ENCODE measurements around the gene PRICKLE2.

Gene PRICKLE2

DNA sequence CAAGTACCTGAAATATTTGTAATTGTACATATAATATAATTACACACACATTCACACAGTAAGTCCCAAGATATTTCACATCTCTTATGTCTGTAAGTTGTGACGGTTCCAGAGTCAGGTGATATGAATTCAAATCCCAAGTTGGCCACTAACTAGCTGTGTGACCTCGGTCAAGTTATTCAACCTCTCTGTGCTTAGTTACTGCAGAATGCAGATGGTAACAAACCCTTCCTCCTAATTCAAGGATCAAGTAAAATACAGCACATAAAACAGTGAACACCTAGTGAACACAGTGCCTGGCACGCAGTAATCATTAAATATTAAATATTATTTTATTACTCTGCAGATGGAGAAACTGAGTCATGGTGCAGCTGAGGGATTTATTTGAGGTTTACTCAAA lies 6.9 kb downstream of the PRICKLE2 start:
- Histone ChIP-seq H3K27me3 (ENCODE audit: insufficient read depth, low read length) (no peaks in the 10 kb centered on the region), H2BK120ac (ENCODE audit: insufficient read depth, low read length, poor library complexity) (no peak overlapping the region), H4K8ac (ENCODE audit: low read depth, low read length) (no peak overlapping the region), H3K18ac (ENCODE audit: low read length) (no peak overlapping the region), H3K4me2 (ENCODE audit: low read length) (no peak overlapping the region), H2AFZ (ENCODE audit: insufficient read depth, low read length, poor library complexity) (no peak overlapping the region), H3K9me3 (ENCODE audit: insufficient read depth, low read depth, low read length) (no peaks in the 10 kb centered on the region), H3K27ac (ENCODE audit: low read depth, low read length) (no peak overlapping the region), H4K12ac (ENCODE audit: low read depth, low read length) (no peak overlapping the region), H3K9ac (ENCODE audit: low read length) (no peak overlapping the region), H3K4ac (ENCODE audit: low read depth, low read length) (no peak overlapping the region), H2BK5ac (ENCODE audit: low read depth, low read length, poor library complexity) (no peak overlapping the region), H2BK12ac (ENCODE audit: low read length) (no peak overlapping the region), H3K4me1 (ENCODE audit: control insufficient read depth in 1 of 2, insufficient read depth in 2 of 2, low read length in 2 of 2) (peaks cover 10 to 22% of the 10 kb centered on the region in 2 experiments), H3K79me2 (ENCODE audit: control insufficient read depth, insufficient read depth, low read length, poor library complexity) (peaks cover 2% of the 10 kb centered on the region), H3K23ac (ENCODE audit: low read length) (no peak overlapping the region), H4K91ac (ENCODE audit: low read depth, low read length) (no peak overlapping the region), H3K14ac (ENCODE audit: low read length) (no peak overlapping the region), H2AK5ac (ENCODE audit: low read length) (no peak overlapping the region), H3K79me1 (ENCODE audit: low read length) (peaks cover 7% of the 10 kb centered on the region), H3K4me3 (ENCODE audit: low read depth, low read length) (no peak overlapping the region), H3K36me3 (ENCODE audit: control insufficient read depth in 1 of 2, insufficient read depth in 2 of 2, low read length in 2 of 2) (peaks cover 0 to 2% of the 10 kb centered on the region in 2 experiments)
- no peak for DNase-seq
- no CpG with 5 or more reads among the region's 3 CpGs for WGBS (ENCODE audit: extremely low coverage, insufficient coverage, insufficient read length)

- Histone ChIP-seq H2BK120ac (ENCODE audit: insufficient read depth, low read length, poor library complexity) (no peak overlapping the region), H2BK5ac (ENCODE audit: low read depth, low read length, poor library complexity) (no peak overlapping the region), H4K8ac (ENCODE audit: low read depth, low read length) (no peak overlapping the region), H4K12ac (ENCODE audit: low read depth, low read length) (no peak overlapping the region), H3K79me1 (ENCODE audit: low read length) (peaks cover 7% of the 10 kb centered on the region), H3K4me1 (ENCODE audit: control insufficient read depth in 1 of 2, insufficient read depth in 2 of 2, low read length in 2 of 2) (peaks cover 10 to 19% of the 10 kb centered on the region in 2 experiments), H3K14ac (ENCODE audit: low read length) (no peak overlapping the region), H3K36me3 (ENCODE audit: control insufficient read depth in 1 of 2, insufficient read depth in 2 of 2, low read length in 2 of 2) (no peaks in the 10 kb centered on the region), H3K9me3 (ENCODE audit: insufficient read depth, low read depth, low read length) (no peaks in the 10 kb centered on the region), H3K79me2 (ENCODE audit: control insufficient read depth, insufficient read depth, low read length, poor library complexity) (peaks cover 2% of the 10 kb centered on the region), H3K4me2 (ENCODE audit: low read length) (peak overlapping the region; percentile 13), H3K4me3 (ENCODE audit: low read depth, low read length) (no peak overlapping the region), H3K18ac (ENCODE audit: low read length) (no peak overlapping the region), H4K91ac (ENCODE audit: low read depth, low read length) (no peak overlapping the region), H2BK12ac (ENCODE audit: low read length) (no peak overlapping the region), H3K23ac (ENCODE audit: low read length) (no peak overlapping the region), H2AFZ (ENCODE audit: insufficient read depth, low read length, poor library complexity) (no peak overlapping the region), H3K4ac (ENCODE audit: low read depth, low read length) (no peak overlapping the region), H2AK5ac (ENCODE audit: low read length) (no peak overlapping the region), H3K27me3 (ENCODE audit: insufficient read depth, low read length) (no peaks in the 10 kb centered on the region), H3K27ac (ENCODE audit: low read depth, low read length) (no peak overlapping the region), H3K9ac (ENCODE audit: low read length) (no peak overlapping the region)
- DNase-seq: no peak
- no CpG with 5 or more reads among the region's 10 CpGs for WGBS (ENCODE audit: extremely low coverage, insufficient coverage, insufficient read length)
Measured at GRCh38 chr3:64216274-64217147, 8.8 kb downstream of the PRICKLE2 start.

DNA sequence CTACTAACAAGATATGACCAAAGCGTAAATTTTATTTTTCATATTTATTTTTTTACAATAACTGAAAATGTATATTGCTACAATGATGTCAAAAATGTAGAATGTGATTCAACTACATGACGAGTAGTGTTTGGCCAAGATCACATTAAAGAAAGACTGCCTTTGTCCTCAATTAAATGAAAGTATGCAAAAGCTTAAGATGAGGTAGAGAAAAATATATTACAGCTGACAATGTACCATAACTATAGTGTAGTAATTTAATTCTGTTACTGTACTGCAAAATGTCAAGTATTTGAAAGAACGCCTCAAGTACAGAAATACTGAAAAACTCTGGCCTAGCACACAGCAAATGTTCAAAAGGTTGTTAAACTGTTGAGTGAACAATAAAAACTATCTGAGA lies 9.7 kb downstream of the PRICKLE2 start:
- Histone ChIP-seq H3K36me3 (ENCODE audit: control insufficient read depth in 1 of 2, insufficient read depth in 2 of 2, low read length in 2 of 2) (no peaks in the 10 kb centered on the region), H3K9ac (ENCODE audit: low read length) (no peak overlapping the region), H3K18ac (ENCODE audit: low read length) (no peak overlapping the region)

DNA sequence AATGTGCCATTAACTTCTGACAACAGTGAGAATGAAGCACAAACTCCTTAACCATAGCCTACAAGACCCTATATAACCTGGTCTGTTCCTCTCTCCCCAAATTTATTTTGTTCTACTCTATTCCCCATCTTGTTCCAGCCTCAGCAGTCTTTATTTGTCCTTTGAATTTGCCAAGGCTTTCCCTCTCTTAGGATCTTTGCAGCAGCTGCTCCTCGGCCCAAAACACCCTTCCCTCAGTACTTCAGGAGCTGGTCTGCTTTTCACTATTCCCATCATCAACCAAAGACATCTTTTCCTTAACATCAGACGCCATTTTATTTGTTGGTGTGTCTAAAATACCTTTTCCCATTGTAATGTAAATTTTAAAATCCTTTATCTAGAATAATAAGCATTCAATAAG lies 10.2 kb downstream of the PRICKLE2 start:
- H3K4me3 ChIP-seq (ENCODE audit: low read depth, low read length): no peak overlapping the region
- H3K36me3 ChIP-seq (ENCODE audit: control insufficient read depth in 1 of 2, insufficient read depth in 2 of 2, low read length in 2 of 2): no peaks in the 10 kb centered on the region
- H3K27ac ChIP-seq (ENCODE audit: low read depth, low read length): peak overlapping the region; percentile 51
- H3K27me3 ChIP-seq (ENCODE audit: insufficient read depth, low read length): no peaks in the 10 kb centered on the region
- peaks cover 2% of the 10 kb centered on the region for H3K79me2 ChIP-seq (ENCODE audit: control insufficient read depth, insufficient read depth, low read length, poor library complexity)
- H2BK12ac ChIP-seq (ENCODE audit: low read length): peak overlapping the region; percentile 77
- no peak overlapping the region for H4K12ac ChIP-seq (ENCODE audit: low read depth, low read length)
- H3K14ac ChIP-seq (ENCODE audit: low read length): no peak overlapping the region
- peaks cover 12% of the 10 kb centered on the region for H3K79me1 ChIP-seq (ENCODE audit: low read length)
- no peak overlapping the region for H2AFZ ChIP-seq (ENCODE audit: insufficient read depth, low read length, poor library complexity)
- H3K23ac ChIP-seq (ENCODE audit: low read length): no peak overlapping the region
- DNase-seq: no peak
- H4K91ac ChIP-seq (ENCODE audit: low read depth, low read length): no peak overlapping the region
- no peak overlapping the region for H3K4ac ChIP-seq (ENCODE audit: low read depth, low read length)
- H4K8ac ChIP-seq (ENCODE audit: low read depth, low read length): peak overlapping the region; percentile 48
- no peak overlapping the region for H2BK5ac ChIP-seq (ENCODE audit: low read depth, low read length, poor library complexity)
- no peak overlapping the region for H3K18ac ChIP-seq (ENCODE audit: low read length)
- H3K4me1 ChIP-seq (ENCODE audit: control insufficient read depth in 1 of 2, insufficient read depth in 2 of 2, low read length in 2 of 2): peaks cover 17 to 26% of the 10 kb centered on the region in 2 experiments
- no peaks in the 10 kb centered on the region for H3K9me3 ChIP-seq (ENCODE audit: insufficient read depth, low read depth, low read length)
- no peak overlapping the region for H3K4me2 ChIP-seq (ENCODE audit: low read length)
- H2AK5ac ChIP-seq (ENCODE audit: low read length): no peak overlapping the region
- peak overlapping the region; percentile 72 for H2BK120ac ChIP-seq (ENCODE audit: insufficient read depth, low read length, poor library complexity)
- WGBS (ENCODE audit: extremely low coverage, insufficient coverage, insufficient read length): no CpG with 5 or more reads among the region's 2 CpGs
- H3K9ac ChIP-seq (ENCODE audit: low read length): no peak overlapping the region

More for the DNA sequence above, 9.7 kb downstream of the PRICKLE2 start:
- no CpG with 5 or more reads among the region's 3 CpGs for WGBS (ENCODE audit: extremely low coverage, insufficient coverage, insufficient read length)
- no peaks in the 10 kb centered on the region for H3K9me3 ChIP-seq (ENCODE audit: insufficient read depth, low read depth, low read length)
- H3K27ac ChIP-seq (ENCODE audit: low read depth, low read length): no peak overlapping the region
- no peak overlapping the region for H2BK12ac ChIP-seq (ENCODE audit: low read length)
- peaks cover 2% of the 10 kb centered on the region for H3K79me2 ChIP-seq (ENCODE audit: control insufficient read depth, insufficient read depth, low read length, poor library complexity)
- no peak overlapping the region for H3K4me2 ChIP-seq (ENCODE audit: low read length)
- peaks cover 13 to 23% of the 10 kb centered on the region in 2 experiments for H3K4me1 ChIP-seq (ENCODE audit: control insufficient read depth in 1 of 2, insufficient read depth in 2 of 2, low read length in 2 of 2)
- H4K91ac ChIP-seq (ENCODE audit: low read depth, low read length): no peak overlapping the region
- no peak overlapping the region for H2AK5ac ChIP-seq (ENCODE audit: low read length)
- no peak overlapping the region for H4K12ac ChIP-seq (ENCODE audit: low read depth, low read length)
- no peak overlapping the region for H2AFZ ChIP-seq (ENCODE audit: insufficient read depth, low read length, poor library complexity)
- H3K23ac ChIP-seq (ENCODE audit: low read length): no peak overlapping the region
- H3K4ac ChIP-seq (ENCODE audit: low read depth, low read length): no peak overlapping the region
- H3K27me3 ChIP-seq (ENCODE audit: insufficient read depth, low read length): no peaks in the 10 kb centered on the region
- peaks cover 10% of the 10 kb centered on the region for H3K79me1 ChIP-seq (ENCODE audit: low read length)
- H3K4me3 ChIP-seq (ENCODE audit: low read depth, low read length): no peak overlapping the region
- H4K8ac ChIP-seq (ENCODE audit: low read depth, low read length): no peak overlapping the region
- H3K14ac ChIP-seq (ENCODE audit: low read length): no peak overlapping the region
- no peak overlapping the region for H2BK120ac ChIP-seq (ENCODE audit: insufficient read depth, low read length, poor library complexity)
- no peak for DNase-seq
- H2BK5ac ChIP-seq (ENCODE audit: low read depth, low read length, poor library complexity): no peak overlapping the region

Data from trophoblast cell (in vitro differentiated cells and primary cell).